HG03432 (cell line): ENCODE measurements around the gene SUOX.
"Not testable (repeated sequence)": the region's sequence is repeated elsewhere in the genome, so short reads cannot be mapped to it uniquely, and the experiment has no call there.

ENCODE experiments used
- ATAC-seq: cut with Tn5 transposase; IDR thresholded peaks from one replicate; pipeline ENCODE4 v1.9.1; 2021; ENCODE audit warnings: mild to moderate bottlenecking, moderate library complexity; ENCODE audit not compliant: unreplicated experiment

SUOX gene

DNA sequence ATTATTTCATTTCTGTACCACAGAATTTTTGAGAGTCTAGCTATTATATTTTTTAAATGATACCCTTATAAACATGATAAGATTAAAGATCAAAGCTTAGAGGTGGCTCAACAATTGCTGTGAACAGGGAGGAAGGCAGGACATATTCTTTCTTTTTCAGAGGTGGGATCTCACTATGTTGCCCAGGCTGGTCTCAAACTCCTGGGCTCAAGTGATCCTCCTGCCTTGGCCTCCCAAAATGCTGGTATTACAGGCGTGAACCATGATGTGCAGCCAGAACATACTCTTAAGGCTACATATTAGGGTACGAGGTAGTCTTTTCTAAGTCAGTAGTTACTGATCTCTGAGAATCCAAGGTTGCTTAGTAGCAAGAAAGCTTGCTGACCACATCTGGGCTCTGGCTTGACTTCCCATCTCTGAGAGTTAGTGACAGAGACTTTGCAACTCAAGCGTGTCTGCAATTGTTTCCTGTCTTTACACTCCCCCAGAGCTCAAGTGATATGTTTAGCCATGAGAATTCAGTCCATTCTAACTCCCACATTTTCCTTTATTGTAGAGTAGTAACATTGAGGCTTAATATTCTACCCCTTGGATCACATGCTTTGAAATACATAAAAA lies 14.6 kb upstream of the SUOX start:
- ATAC-seq, result peak; percentile 91

DNA sequence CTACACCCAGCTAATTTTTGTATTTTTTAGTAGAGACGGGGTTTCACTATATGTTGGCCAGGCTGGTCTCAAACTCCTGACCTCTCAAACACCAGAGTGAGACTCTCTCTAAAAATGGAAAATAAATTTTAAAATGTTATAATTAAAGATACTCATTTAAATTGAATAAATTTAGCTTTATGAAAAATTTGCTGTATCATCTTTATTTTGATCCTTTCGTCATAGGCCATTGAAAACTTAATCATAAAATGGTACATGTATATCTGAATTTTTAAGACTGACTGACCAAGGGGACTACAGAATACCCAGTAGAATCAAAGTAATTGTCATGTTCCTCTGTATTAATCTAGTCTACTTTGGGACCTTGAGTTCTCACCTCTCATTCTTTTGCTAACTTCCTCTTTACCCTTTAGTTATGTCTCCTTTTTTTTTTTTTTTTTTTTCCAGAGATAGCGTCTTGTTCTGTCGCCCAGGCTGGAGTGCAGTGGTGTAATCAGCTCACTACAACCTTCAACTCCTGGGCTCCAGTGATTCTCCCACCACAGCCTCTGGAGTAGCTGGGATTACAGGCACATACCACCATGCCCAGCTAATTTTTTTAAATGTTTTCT lies 13.7 kb upstream of the SUOX start:
- ATAC-seq, result no peak

DNA sequence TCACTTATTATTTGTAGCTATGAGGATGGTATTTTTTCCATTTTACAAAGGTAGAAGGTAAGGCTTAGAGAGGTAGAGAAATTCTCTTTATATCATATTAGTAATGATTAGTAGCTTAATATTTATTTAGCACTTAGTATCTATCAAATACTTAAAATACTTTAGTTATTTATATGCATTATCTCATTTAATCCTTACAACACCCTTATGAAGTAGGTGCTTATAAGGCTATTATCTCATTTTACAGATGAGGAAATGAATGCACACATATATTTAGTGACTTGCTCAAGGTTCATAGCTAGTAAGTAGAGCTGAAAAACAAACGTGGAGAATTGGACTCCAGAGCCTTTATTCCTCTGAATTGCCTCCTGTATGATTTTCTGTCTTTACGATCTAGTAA lies 12.2 kb upstream of the SUOX start:
- no peak for ATAC-seq

- no peak for ATAC-seq
Observed at GRCh38 chr12:55985341-55985740, 11.7 kb upstream of the SUOX start.

DNA sequence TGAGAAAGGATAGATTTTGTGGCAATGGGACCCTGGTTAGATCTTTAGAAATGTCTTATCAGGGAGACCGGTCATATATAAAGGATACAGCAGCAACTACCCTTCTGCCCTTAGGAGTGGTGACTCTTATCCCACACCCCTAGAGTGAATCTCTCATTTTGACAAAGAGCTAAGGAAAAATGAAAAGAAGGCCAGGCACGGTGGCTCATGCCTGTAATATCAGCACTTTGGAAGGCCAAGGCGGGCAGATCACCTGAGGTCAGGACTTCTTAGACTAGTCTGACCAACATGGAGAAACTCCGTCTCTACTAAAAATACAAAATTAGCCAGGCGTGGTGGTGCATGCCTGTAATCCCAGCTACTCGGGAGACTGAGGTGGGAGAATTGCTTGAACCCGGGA lies 11.1 kb upstream of the SUOX start:
- ATAC-seq, result not testable (repeated sequence)

DNA sequence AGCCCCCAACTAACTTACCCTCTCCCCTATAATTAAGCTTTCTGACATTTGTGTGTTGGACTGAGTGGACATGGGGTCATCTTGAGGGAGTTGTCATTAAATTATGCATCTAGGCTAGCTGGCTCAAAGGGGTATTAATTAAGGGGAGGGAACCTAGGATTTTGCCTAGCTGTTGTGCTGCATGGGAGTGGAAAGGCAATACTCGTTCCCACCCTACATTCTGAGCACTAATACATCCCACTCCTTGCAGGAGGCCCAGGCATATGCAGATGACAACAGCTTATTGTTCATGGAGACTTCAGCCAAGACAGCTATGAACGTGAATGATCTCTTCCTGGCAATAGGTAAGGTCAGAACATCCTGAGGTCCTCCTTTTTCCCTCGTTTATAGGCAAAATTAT lies 6.0 kb upstream of the SUOX start:
- no peak for ATAC-seq

GRCh38 chr12:55993230-55993853 lies 3.7 kb upstream of the SUOX start:
- no peak for ATAC-seq

GRCh38 chr12:55995366-55995765 lies 1.7 kb upstream of the SUOX start:
- ATAC-seq, result no peak

- no peak for ATAC-seq
Observed at GRCh38 chr12:55996201-55996714, 818 bp upstream of the SUOX start.

DNA sequence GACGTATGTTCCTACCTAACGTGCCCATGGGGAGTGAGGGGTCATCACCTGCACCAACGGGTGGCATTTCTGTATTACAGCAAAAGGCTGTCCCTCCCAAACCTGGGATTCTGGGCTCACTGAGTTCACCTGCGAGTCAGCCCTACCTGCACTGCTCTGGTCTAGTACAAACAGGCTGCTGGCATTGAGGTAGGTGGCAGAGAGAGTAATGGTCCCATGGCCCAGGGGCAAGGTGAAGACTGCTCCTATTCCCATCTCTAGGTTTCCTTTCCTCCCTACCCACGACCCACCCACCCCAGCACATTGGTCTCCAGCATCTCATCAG lies 421 bp downstream of the SUOX start:
- ATAC-seq, result no peak

DNA sequence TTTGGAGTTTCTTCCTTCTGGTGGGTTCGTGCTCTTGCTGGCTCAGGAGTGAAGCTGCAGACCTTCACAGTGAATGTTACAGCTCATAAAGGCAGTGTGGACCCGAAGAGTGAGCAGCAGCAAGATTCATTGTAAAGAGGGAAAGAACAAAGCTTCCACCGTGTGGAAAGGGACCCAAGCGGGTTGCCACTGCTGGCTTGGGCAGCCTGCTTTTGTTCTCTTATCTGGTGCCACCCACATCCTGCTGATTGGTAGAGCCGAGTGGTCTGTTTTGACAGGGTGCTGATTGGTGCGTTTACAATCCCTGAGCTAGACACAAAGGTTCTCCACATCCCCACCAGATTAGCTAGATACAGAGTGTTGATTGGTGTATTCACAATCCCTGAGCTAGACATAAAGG lies 2.4 kb downstream of the SUOX start:
- ATAC-seq, result not testable (repeated sequence)

- not testable (repeated sequence) for ATAC-seq
Observed at GRCh38 chr12:55999999-56000540, 3.0 kb downstream of the SUOX start.

- ATAC-seq, result no peak
Observed at GRCh38 chr12:56001487-56002100, 4.5 kb downstream of the SUOX start.

- ATAC-seq, result not testable (repeated sequence)
Observed at GRCh38 chr12:56003376-56003775, 6.3 kb downstream of the SUOX start.

DNA sequence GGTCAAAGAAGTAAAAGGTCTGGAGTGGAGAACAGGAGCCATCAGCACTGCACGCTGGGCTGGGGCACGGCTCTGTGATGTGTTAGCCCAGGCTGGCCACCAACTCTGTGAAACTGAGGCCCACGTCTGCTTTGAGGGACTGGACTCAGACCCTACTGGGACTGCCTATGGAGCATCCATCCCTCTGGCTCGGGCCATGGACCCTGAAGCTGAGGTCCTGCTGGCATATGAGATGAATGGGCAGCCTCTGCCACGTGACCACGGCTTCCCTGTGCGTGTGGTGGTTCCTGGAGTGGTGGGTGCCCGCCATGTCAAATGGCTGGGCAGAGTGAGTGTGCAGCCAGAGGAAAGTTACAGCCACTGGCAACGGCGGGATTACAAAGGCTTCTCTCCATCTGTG lies 7.1 kb downstream of the SUOX start:
- ATAC-seq, result no peak

DNA sequence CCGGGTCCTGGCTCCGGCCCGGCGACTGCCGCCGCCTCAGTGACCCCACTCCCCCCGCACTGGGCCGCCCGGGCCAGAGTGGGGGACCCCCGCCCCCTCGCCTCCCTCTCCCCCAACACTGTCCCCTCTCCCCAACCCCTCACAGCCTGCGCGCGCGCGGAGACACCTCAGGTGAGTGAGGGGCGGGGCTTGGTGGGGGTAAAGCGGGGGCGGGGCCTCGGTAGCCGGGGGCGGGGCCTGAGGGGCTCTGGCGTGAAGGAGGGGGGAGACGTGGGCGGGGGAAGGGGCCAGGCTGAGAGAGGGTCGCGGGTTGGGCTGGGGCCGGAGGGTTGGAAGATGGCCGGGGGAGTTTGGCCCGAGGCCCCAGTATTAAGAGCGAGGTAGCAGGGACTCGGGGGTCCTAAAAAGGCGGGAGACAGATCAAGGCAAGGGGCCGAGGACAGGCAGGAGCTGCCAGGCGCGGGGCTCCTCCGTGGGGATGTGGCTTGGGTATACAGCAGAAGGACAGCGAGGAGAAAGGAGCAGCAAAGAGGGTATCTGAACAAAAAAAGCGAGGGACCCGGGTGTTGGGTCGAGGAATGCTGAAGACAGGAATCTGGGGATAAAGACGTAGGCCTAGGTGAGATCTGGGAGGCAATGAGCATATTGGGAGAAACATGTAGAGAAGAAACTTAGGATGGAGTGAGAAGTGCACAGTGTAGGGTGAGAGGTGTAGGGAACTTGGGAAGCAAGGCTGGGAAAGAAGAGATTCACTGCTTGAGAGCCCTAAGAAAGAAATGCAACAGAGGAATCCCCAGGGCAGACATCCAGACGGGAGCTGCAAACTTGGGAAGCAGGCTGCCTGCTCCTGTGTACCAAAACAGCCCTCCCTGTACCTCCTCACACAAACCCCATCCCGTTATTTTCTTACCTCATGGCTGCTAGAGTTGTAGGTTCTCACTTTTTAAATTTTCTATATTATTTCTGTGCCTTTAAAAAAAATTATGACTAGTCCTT lies 10.8 kb downstream of the SUOX start:
- peak; percentile 54 for ATAC-seq

DNA sequence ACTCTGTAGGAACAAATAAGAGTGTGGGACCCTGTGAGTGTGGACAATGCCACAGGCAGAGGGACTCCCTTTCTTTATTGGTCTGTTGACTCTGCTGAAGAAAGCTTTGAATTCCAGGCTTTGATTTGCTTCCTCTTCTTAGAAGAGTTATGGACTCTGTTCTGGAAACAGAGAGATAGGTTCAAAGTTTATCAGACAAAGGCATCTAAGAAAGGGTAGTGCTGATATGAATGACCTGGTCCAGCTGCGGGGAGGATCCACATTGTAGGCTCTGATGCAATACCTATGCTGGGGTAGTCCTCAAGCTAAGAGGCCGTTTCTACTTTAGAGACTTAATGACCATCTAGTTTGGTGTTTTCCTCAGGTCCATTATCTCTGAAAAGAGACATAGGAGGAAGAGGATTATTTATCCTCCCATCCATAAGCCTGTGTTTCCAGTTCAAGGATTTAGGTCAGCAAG lies 13.1 kb downstream of the SUOX start:
- no peak for ATAC-seq

DNA sequence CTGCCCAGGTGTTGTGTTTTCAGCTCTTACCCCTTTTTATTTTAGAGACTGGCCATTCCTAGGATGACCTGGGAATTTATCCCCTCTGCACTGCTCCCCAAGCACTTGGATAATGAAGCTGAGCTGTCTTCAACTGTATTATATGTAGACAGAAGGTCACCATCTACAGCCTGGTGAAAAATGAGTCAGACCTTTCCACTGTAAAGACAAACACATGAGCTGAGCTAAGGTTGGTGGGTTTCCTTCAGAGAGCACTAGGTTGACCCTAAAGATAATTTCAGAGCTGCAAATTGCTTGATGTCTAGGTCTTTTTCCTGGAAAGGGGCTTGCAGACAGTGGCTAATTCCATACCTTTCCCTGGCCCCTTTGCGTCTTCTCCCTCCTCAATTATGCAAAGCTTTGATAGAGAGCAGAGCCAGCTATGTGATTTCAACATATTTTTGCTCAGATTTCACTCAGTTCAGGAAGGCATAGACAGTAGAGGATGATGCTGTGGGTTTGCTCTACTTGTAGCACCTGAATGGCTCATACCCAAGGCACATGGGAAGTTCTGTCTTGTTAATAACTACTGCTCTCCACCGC lies 14.5 kb downstream of the SUOX start:
- no peak for ATAC-seq

DNA sequence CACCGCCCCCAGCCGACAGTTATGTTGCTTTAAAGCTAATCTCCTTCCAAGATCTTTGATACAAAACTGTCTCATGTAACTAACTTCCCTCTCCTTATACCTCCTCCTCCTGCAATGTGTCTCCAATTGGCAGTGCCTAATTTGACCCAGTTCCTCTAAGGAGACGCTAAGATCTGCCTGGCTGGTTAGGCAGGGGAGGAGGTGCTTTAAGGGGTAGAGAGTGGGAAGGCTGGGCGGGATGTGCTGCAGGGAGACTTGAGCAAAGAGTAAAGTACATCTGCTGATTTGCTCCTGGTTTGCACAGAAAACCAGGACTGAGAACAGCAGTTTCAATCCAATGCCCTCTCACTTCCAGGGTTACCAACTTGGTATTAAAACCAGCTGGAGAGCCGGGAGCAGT lies 16.4 kb downstream of the SUOX start:
- no peak for ATAC-seq

DNA sequence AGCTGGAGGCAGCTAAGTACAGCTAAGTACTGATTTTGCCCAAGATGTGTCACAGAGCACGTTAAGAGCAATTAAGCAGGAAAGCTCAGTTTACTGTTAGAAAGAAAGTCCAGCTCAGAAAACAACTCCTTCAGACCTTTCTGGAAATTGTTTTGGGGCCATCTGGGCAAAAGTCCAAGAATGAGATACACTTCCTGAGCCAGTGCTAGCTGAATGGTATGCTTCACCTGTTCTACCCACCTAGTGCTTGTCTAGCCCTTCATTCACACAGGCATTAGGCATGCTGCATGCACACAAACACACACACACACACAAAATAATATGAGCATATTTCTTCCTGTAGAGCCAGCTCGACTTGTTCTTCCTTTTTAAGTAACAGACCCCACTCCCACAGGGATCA lies 17.1 kb downstream of the SUOX start:
- no peak for ATAC-seq
